Kasumi-1 (cell line): Measurements from ENCODE around the gene RBL2.
"Not testable (repeated sequence)": the region's sequence is repeated elsewhere in the genome, so short reads cannot be mapped to it uniquely, and the experiment has no call there.

Source experiments
- DNase-seq, 2 experiments: peaks; one replicate each; lab custom pipeline; 2025; lab: John Stamatoyannopoulos, UW

Gene RBL2

GRCh38 chr16:53504665-53505064, 70.4 kb downstream of the RBL2 start:
- no peak for DNase-seq

GRCh38 chr16:53506254-53506653, 72.0 kb downstream of the RBL2 start:
- no peak for DNase-seq

- no peak for DNase-seq
Observed at GRCh38 chr16:53507464-53508179, 73.4 kb downstream of the RBL2 start.

GRCh38 chr16:53509906-53510703, 75.8 kb downstream of the RBL2 start:
- peak; percentile 56 to 62 for DNase-seq

GRCh38 chr16:53510704-53511070, 76.4 kb downstream of the RBL2 start:
- DNase-seq: no peak

GRCh38 chr16:53511084-53511402, 76.8 kb downstream of the RBL2 start:
- no peak for DNase-seq

- DNase-seq: no peak
Observed at GRCh38 chr16:53511403-53512280, 77.4 kb downstream of the RBL2 start.

GRCh38 chr16:53512795-53513194, 78.5 kb downstream of the RBL2 start:
- DNase-seq: not testable (repeated sequence)

- DNase-seq: no peak
Observed at GRCh38 chr16:53515259-53515658, 81.0 kb downstream of the RBL2 start.

GRCh38 chr16:53515811-53516210, 81.5 kb downstream of the RBL2 start:
- no peak for DNase-seq

- DNase-seq: no peak
Observed at GRCh38 chr16:53517851-53518250, 83.6 kb downstream of the RBL2 start.

- peak; percentile 67 to 81 for DNase-seq
Observed at GRCh38 chr16:53518550-53519416, 84.5 kb downstream of the RBL2 start.

- DNase-seq: no peak
Observed at GRCh38 chr16:53519417-53520091, 85.3 kb downstream of the RBL2 start.

GRCh38 chr16:53523126-53523804, 89.0 kb downstream of the RBL2 start:
- DNase-seq: no peak

- no peak for DNase-seq
Observed at GRCh38 chr16:53523971-53524548, 89.8 kb downstream of the RBL2 start.

- DNase-seq: no peak
Observed at GRCh38 chr16:53528797-53529196, 94.5 kb downstream of the RBL2 start.

- no peak for DNase-seq
Observed at GRCh38 chr16:53529513-53529912, 95.2 kb downstream of the RBL2 start.

GRCh38 chr16:53530046-53530445, 95.8 kb downstream of the RBL2 start:
- no peak for DNase-seq

GRCh38 chr16:53530741-53531140, 96.5 kb downstream of the RBL2 start:
- no peak for DNase-seq

- DNase-seq: no peak
Observed at GRCh38 chr16:53534206-53534605, 99.9 kb downstream of the RBL2 start.
